B cell (primary cell): Measurements from ENCODE around the gene USE1. TPM values are rescaled to one million over a fixed set of nuclear protein-coding genes. Genes with fewer than 3 reads are reported as not detected.

Source experiments
- ATAC-seq: fragments of 200-7000 bp; cut with Tn5 transposase; one replicate; pipeline ENCODE4 v1.10.0; 2021; ENCODE audit warnings: low read depth, mild to moderate bottlenecking, moderate number of reproducible peaks, moderate library complexity
- CTCF ChIA-PET: fragments of 350-600 bp; sonication (Branson Sonifier 250); formaldehyde crosslinking; loops from one replicate; lab custom pipeline; 2021; ENCODE audit warnings: antibody characterized with exemption, inconsistent platforms; lab: Charles Lee
- POLR2A ChIA-PET: fragments of 350-600 bp; sonication (Branson Sonifier 250); formaldehyde crosslinking; loops from one replicate; lab custom pipeline; 2021; ENCODE audit warnings: antibody characterized with exemption; lab: Charles Lee
- DNase-seq: peaks from one replicate; pipeline ENCODE4 v3.0.0; 2013
- H2AFZ ChIP-seq: 2 replicates; pipeline ENCODE4 v1.6.1; 2012; ENCODE audit warnings: mild to moderate bottlenecking, low read depth, low read length; ENCODE audit not compliant: insufficient read depth, poor library complexity, severe bottlenecking
- H3K27ac ChIP-seq, 2 donors: 1 replicate in 1 of 2; 2 replicates in 1 of 2; pipeline ENCODE4 v1.5.1; 2012 to 2013; ENCODE audit warnings: low read length in 2 of 2, mild to moderate bottlenecking in 2 of 2, moderate library complexity in 1 of 2
- H3K27me3 ChIP-seq, 4 experiments: fragments of 200-600 bp in 1 of 4; sonication (generic) in 1 of 4; replicated peaks in 1 of 4; 1 replicate in 2 of 4; 2 replicates in 2 of 4; pipeline versions ENCODE4 v1.6.1 to v1.7.0; 2013 to 2016; ENCODE audit warnings: low read length in 3 of 4, mild to moderate bottlenecking in 2 of 4, mixed read lengths in 1 of 4, moderate library complexity in 1 of 4; ENCODE audit not compliant: insufficient read depth in 4 of 4, control insufficient read depth in 3 of 4; ENCODE audit errors: control extremely low read depth in 1 of 4
- H3K36me3 ChIP-seq, 2 experiments: replicated peaks in 1 of 2; 1 replicate in 1 of 2; 2 replicates in 1 of 2; pipeline versions ENCODE4 v1.6.1 to v1.7.1; 2013; ENCODE audit warnings: low read length in 1 of 2; ENCODE audit not compliant: insufficient read depth in 2 of 2, control insufficient read depth in 1 of 2; ENCODE audit errors: control extremely low read depth in 1 of 2, extremely low read depth in 1 of 2
- H3K4me1 ChIP-seq, 2 donors: fragments of 200-600 bp in 1 of 2; sonication (generic) in 1 of 2; 1 replicate in 1 of 2; 2 replicates in 1 of 2; pipeline versions ENCODE4 v1.5.1 to v1.6.1; 2013 to 2017; ENCODE audit warnings: low read length in 2 of 2; ENCODE audit not compliant: control insufficient read depth in 2 of 2, insufficient read depth in 2 of 2
- H3K4me2 ChIP-seq: replicated peaks from 2 replicates; pipeline ENCODE3; 2012; ENCODE audit warnings: mild to moderate bottlenecking, low read depth, low read length; ENCODE audit not compliant: poor library complexity, severe bottlenecking
- H3K4me3 ChIP-seq, 5 experiments: fragments of 200-600 bp in 1 of 5; sonication (generic) in 1 of 5; 1 replicate in 3 of 5; 2 replicates in 2 of 5; pipeline versions ENCODE4 v1.5.1 to v1.7.0; 2011 to 2016; ENCODE audit warnings: low read length in 4 of 5, mild to moderate bottlenecking in 4 of 5, low read depth in 2 of 5, control low read depth in 1 of 5, moderate library complexity in 1 of 5; ENCODE audit not compliant: insufficient read depth in 1 of 5; ENCODE audit errors: control extremely low read depth in 1 of 5, extremely low read depth in 1 of 5
- H3K79me2 ChIP-seq: fragments of 200-600 bp; sonication (generic); one replicate; pipeline ENCODE4 v1.6.0; 2016; ENCODE audit warnings: low read length; ENCODE audit not compliant: control insufficient read depth, insufficient read depth
- H3K9ac ChIP-seq: fragments of 200-600 bp; sonication (generic); 2 replicates; pipeline ENCODE4 v1.6.1; 2017; ENCODE audit warnings: mild to moderate bottlenecking, low read length, moderate library complexity
- H3K9me3 ChIP-seq, 3 donors: one replicate each; pipeline versions ENCODE4 v1.6.1 to v1.7.1; 2013; ENCODE audit warnings: low read length in 2 of 3; ENCODE audit not compliant: control insufficient read depth in 2 of 3, insufficient read depth in 1 of 3; ENCODE audit errors: control extremely low read depth in 1 of 3
- H4K20me1 ChIP-seq: 2 replicates; pipeline ENCODE4 v1.6.0; 2012; ENCODE audit warnings: mild to moderate bottlenecking, low read length; ENCODE audit not compliant: insufficient read depth, control insufficient read depth, poor library complexity, severe bottlenecking
- H3K27ac Mint-ChIP-seq: one replicate; pipeline ENCODE4 v1.8.0; 2021; ENCODE audit warnings: mixed read lengths
- H3K27me3 Mint-ChIP-seq: one replicate; pipeline ENCODE4 v1.8.0; 2021; ENCODE audit warnings: mixed read lengths
- H3K4me1 Mint-ChIP-seq: one replicate; pipeline ENCODE4 v1.8.0; 2021; ENCODE audit warnings: mixed read lengths
- H3K4me3 Mint-ChIP-seq: one replicate; pipeline ENCODE4 v1.8.0; 2021; ENCODE audit warnings: mixed read lengths
- H3K9me3 Mint-ChIP-seq: one replicate; pipeline ENCODE4 v1.8.0; 2022; ENCODE audit warnings: mixed read lengths; ENCODE audit not compliant: insufficient read depth
- CTCF ChIP-seq: fragments of 200-600 bp; IDR thresholded peaks from one replicate; pipeline ENCODE4 v1.8.0; 2022; ENCODE audit warnings: antibody characterized with exemption, mild to moderate bottlenecking
- EZH2 ChIP-seq: IDR thresholded peaks from 2 replicates; pipeline ENCODE4 v1.6.1; 2012; ENCODE audit warnings: borderline replicate concordance, low read depth, mild to moderate bottlenecking, moderate library complexity, low read length; ENCODE audit not compliant: insufficient read depth, poor library complexity, severe bottlenecking
- WGBS: methylation state at CpG from one replicate; pipeline ENCODE4 v1.1.5; 2013; ENCODE audit warnings: missing lambda C conversion rate; ENCODE audit not compliant: insufficient coverage; 5-methylcytosine and 5-hydroxymethylcytosine counted together
- intact Hi-C: fragments of 100-400 bp; cut with micrococcal nuclease; formaldehyde crosslinking; loops from one replicate; pipeline ENCODE4 v1.10.0; 2022
- polyA plus RNA-seq: library from polyadenylated mRNA; depleted of rRNA; stranded (reverse); fragments of >200 nt; gene quantifications from 2 replicates; pipeline ENCODE4 v1.2.3, GENCODE V29; 2012
- total RNA-seq, 2 donors: library from RNA; stranded (reverse); fragments of 120-200 nt in 1 of 2; gene quantifications; 1 replicate in 1 of 2; 2 replicates in 1 of 2; pipeline versions ENCODE4 v1.2.3 to v1.2.4, GENCODE V29; 2013 to 2022

The USE1 gene
- total and polyA plus RNA-seq, 2 donors (not counting 1 experiment from before 2014, with no cell fraction given): 48.3 to 49.5 TPM

DNA sequence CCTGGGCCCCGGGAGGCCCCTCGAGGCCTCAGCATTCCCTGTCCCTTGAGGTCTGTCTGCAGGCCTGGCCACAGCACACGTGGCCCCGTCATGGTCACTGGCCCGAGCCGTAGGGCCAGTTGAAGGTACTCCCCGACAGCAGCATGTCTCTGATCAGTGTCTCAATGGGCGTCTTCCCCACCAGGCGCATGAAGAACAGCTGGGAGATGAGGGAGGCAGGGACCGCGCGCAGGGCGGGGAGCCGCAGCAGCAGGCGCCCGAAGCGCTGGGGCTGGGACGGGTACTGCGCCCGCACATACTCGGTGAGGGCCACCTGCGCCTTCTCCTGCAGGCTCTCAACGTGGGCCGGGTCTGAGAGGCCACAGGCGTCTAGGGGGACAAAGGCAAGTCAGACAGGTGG lies 17.1 kb downstream of the USE1 start:
- peaks cover 8 to 16% of the 10 kb centered on the region in 2 donors for H3K4me1 ChIP-seq
- peak; percentile 12 for DNase-seq
- no peaks in the 10 kb centered on the region for H4K20me1 ChIP-seq
- WGBS: 98% methylated on average over 25 of the region's 25 CpGs
- ChIA-PET POLR2A (interaction anchor here (0.8 kb wide), 1 partner anchor 859 kb away, joined by 13 read pairs; no protein-coding TSS in a partner anchor), CTCF (no interaction called here)
- H3K27me3 ChIP-seq: no peaks in the 10 kb centered on the region
- H3K9me3 Mint-ChIP-seq: no peaks in the 10 kb centered on the region
- no peaks in the 10 kb centered on the region for H3K27me3 Mint-ChIP-seq
- H3K4me2 ChIP-seq: no peak overlapping the region
- no peak overlapping the region for H3K27ac Mint-ChIP-seq
- H2AFZ ChIP-seq: no peak overlapping the region
- H3K79me2 ChIP-seq: peaks cover 7% of the 10 kb centered on the region
- peaks cover 12% of the 10 kb centered on the region for H3K4me1 Mint-ChIP-seq
- intact Hi-C loops: no loop called here
- ATAC-seq: no peak
- TF ChIP-seq CTCF (no peak), EZH2 (no peak)
- no peak overlapping the region for H3K27ac ChIP-seq
- no peak overlapping the region for H3K9ac ChIP-seq
- H3K4me3 Mint-ChIP-seq: no peak overlapping the region
- peaks cover 0 to 3% (median 0%) of the 10 kb centered on the region in 3 donors for H3K9me3 ChIP-seq
- no peak overlapping the region for H3K4me3 ChIP-seq
- H3K36me3 ChIP-seq: peaks cover 2 to 14% of the 10 kb centered on the region in 2 experiments

- DNase-seq: peak; percentile 72
- no peak for TF ChIP-seq EZH2
- TF ChIP-seq CTCF: no peak
- WGBS: 0% methylated on average over 1 of the region's 11 CpGs
- Histone ChIP-seq H3K36me3 (peaks cover 0 to under 1% of the 10 kb centered on the region in 2 experiments), H3K27ac (no peak overlapping the region), H3K4me2 (peak overlapping the region; percentile 98), H3K4me3 (peak overlapping the region; percentile 47 to 69 (median 56)), H3K9me3 (peaks cover 0 to 3% (median 0%) of the 10 kb centered on the region in 3 donors), H3K4me1 (peaks cover 8 to 11% of the 10 kb centered on the region in 2 donors), H2AFZ (peak overlapping the region; percentile 95), H4K20me1 (no peaks in the 10 kb centered on the region), H3K9ac (peak overlapping the region; percentile 70), H3K79me2 (peaks cover 7% of the 10 kb centered on the region), H3K27me3 (no peaks in the 10 kb centered on the region)
- ChIA-PET POLR2A (interaction anchor here (1.6 kb wide), 1 partner anchor 8 kb away, joined by 4 read pairs; no protein-coding TSS in a partner anchor), CTCF (interaction anchor here (1.0 to 2.7 kb wide), 19 partner anchors 8 to 520 kb away, joined by 3 to 19 read pairs (median 6); partner anchors contain the start of genes BABAM1, MVB12A, OCEL1 and USE1)
- Mint-ChIP-seq H3K27ac (no peak overlapping the region), H3K4me3 (peak overlapping the region; percentile 80), H3K9me3 (no peaks in the 10 kb centered on the region), H3K4me1 (peaks cover 10% of the 10 kb centered on the region), H3K27me3 (no peaks in the 10 kb centered on the region)
- ATAC-seq: peak; percentile 50
- intact Hi-C loops: loop anchor here (1.0 kb wide), 3 partner anchors 9 to 20 kb away; partner anchors contain the start of genes NR2F6, OCEL1 and USE1
Measured at GRCh38 chr19:17234911-17235299, 19.7 kb downstream of the USE1 start.
